HCT116 (cell line): ENCODE measurements around the gene C20orf96. TPM values are rescaled to one million over a fixed set of nuclear protein-coding genes. Genes with fewer than 3 reads are reported as not detected.

ENCODE experiments used
- ATAC-seq: fragments of 200-7000 bp; cut with Tn5 transposase; 2 replicates; pipeline ENCODE4 v1.9.1; 2020; ENCODE audit warnings: mild to moderate bottlenecking, moderate library complexity
- BruUV-seq: library from RNA; stranded (reverse); fragments of 400-500 nt; replicated peaks from 2 replicates; lab custom pipeline; 2021; lab: Mats Ljungman, UMichigan
- CTCF ChIA-PET: fragments of 300-600 bp; sonication (Branson Sonifier 250); formaldehyde crosslinking; loops from one replicate; lab custom pipeline; 2021; ENCODE audit warnings: antibody characterized with exemption; lab: Charles Lee
- POLR2A ChIA-PET: fragments of 300-600, 350-600 bp; sonication (Branson Sonifier 250); formaldehyde crosslinking; loops from one replicate; lab custom pipeline; 2021; ENCODE audit warnings: antibody characterized with exemption; lab: Charles Lee
- RAD21 ChIA-PET, 2 experiments: fragments of 300-600 bp; sonication (Branson Sonifier 250); formaldehyde crosslinking; loops; one replicate each; lab custom pipeline; 2023; ENCODE audit warnings: low total read pairs in 2 of 2; ENCODE audit not compliant: uncharacterized antibody in 2 of 2, unreplicated experiment in 2 of 2, low non-redundant PET in 1 of 2; lab: Charles Lee
- DNase-seq: peaks from one replicate; pipeline ENCODE4 v3.0.0-alpha.2; 2010; ENCODE audit warnings: low read depth, low spot score
- H2AFZ ChIP-seq: fragments of 200-600 bp; shearing (Covaris generic), sonication (generic); 2 replicates; pipeline ENCODE4 v1.6.1; 2017; ENCODE audit warnings: low read depth, mixed run types, mixed read lengths, antibody characterized with exemption, low read length; ENCODE audit not compliant: poor library complexity, severe bottlenecking
- H3K27ac ChIP-seq: 2 replicates; pipeline ENCODE4 v1.5.1; 2012; ENCODE audit warnings: low read depth, low read length
- H3K27me3 ChIP-seq: fragments of 200-600 bp; sonication (generic); 2 replicates; pipeline ENCODE4 v1.6.1; 2016; ENCODE audit warnings: mixed run types, low read length, mixed read lengths; ENCODE audit not compliant: insufficient read depth
- H3K36me3 ChIP-seq, 2 experiments: fragments of 200-500 bp in 1 of 2; fragments of 200-600 bp in 1 of 2; sonication (Bioruptor generic) in 1 of 2; sonication (generic) in 1 of 2; 2 replicates each; pipeline versions ENCODE4 v1.5.1 to v1.6.1; 2014 to 2016; ENCODE audit warnings: low read length in 2 of 2, inconsistent platforms in 1 of 2, mixed read lengths in 1 of 2, mixed run types in 1 of 2; ENCODE audit not compliant: insufficient read depth in 2 of 2, control insufficient read depth in 1 of 2
- H3K4me1 ChIP-seq, 2 experiments: fragments of 200-600 bp in 1 of 2; sonication (generic) in 1 of 2; 2 replicates each; pipeline versions ENCODE4 v1.5.1 to v1.6.1; 2012 to 2017; ENCODE audit warnings: low read length in 2 of 2, inconsistent platforms in 1 of 2, mild to moderate bottlenecking in 1 of 2, mixed read lengths in 1 of 2, mixed run types in 1 of 2, moderate library complexity in 1 of 2; ENCODE audit not compliant: insufficient read depth in 2 of 2, control insufficient read depth in 1 of 2
- H3K4me2 ChIP-seq: fragments of 200-600 bp; sonication (generic); 2 replicates; pipeline ENCODE4 v1.6.1; 2017; ENCODE audit warnings: mixed run types, low read length, mixed read lengths
- H3K4me3 ChIP-seq, 2 experiments: fragments of 200-600 bp in 1 of 2; sonication (generic) in 1 of 2; replicated peaks in 1 of 2; 2 replicates each; pipeline ENCODE4 v1.5.1; 2011 to 2016; ENCODE audit warnings: low read length in 2 of 2, control low read depth in 1 of 2, low read depth in 1 of 2, mild to moderate bottlenecking in 1 of 2, mixed read lengths in 1 of 2, mixed run types in 1 of 2
- H3K79me2 ChIP-seq: fragments of 200-600 bp; sonication (generic); 2 replicates; pipeline ENCODE4 v1.6.1; 2017; ENCODE audit warnings: mild to moderate bottlenecking, mixed run types, low read length, moderate library complexity, mixed read lengths; ENCODE audit not compliant: insufficient read depth
- H3K9ac ChIP-seq: fragments of 200-600 bp; sonication (generic); 2 replicates; pipeline ENCODE4 v1.6.1; 2016; ENCODE audit warnings: low read length, mixed read lengths
- H3K9me2 ChIP-seq: fragments of 200-600 bp; sonication (generic), shearing (Covaris generic); 2 replicates; pipeline ENCODE4 v1.6.1; 2017; ENCODE audit warnings: mixed run types, mild to moderate bottlenecking, moderate library complexity; ENCODE audit not compliant: insufficient read depth
- H3K9me3 ChIP-seq, 2 experiments: fragments of 200-500 bp in 1 of 2; fragments of 200-600 bp in 1 of 2; sonication (Bioruptor generic) in 1 of 2; sonication (generic) in 1 of 2; 2 replicates each; pipeline ENCODE4 v1.6.1; 2014 to 2017; ENCODE audit warnings: low read length in 2 of 2, mixed read lengths in 2 of 2, inconsistent platforms in 1 of 2, low read depth in 1 of 2, mild to moderate bottlenecking in 1 of 2, mixed run types in 1 of 2, moderate library complexity in 1 of 2; ENCODE audit not compliant: control insufficient read depth in 1 of 2, insufficient read depth in 1 of 2
- H4K20me1 ChIP-seq: fragments of 200-600 bp; sonication (generic), shearing (Covaris generic); 2 replicates; pipeline ENCODE4 v1.6.1; 2017; ENCODE audit warnings: mixed run types, mild to moderate bottlenecking, moderate library complexity; ENCODE audit not compliant: insufficient read depth
- CBX3 ChIP-seq: IDR thresholded peaks from 2 replicates; pipeline ENCODE4 v1.6.1; 2012; ENCODE audit warnings: low read depth
- CEBPB ChIP-seq: IDR thresholded peaks from 2 replicates; pipeline ENCODE4 v1.6.1; 2012; ENCODE audit warnings: low read depth
- EGR1 ChIP-seq: IDR thresholded peaks from 2 replicates; pipeline ENCODE4 v1.6.1; 2012; ENCODE audit warnings: low read depth
- EZH2phosphoT487 ChIP-seq: fragments of 200-600 bp; IDR thresholded peaks from 2 replicates; pipeline ENCODE4 v1.6.1; 2018; ENCODE audit warnings: antibody characterized with exemption, borderline replicate concordance
- JUND ChIP-seq: IDR thresholded peaks from 2 replicates; pipeline ENCODE4 v1.6.1; 2012
- POLR2A ChIP-seq: IDR thresholded peaks from 2 replicates; pipeline ENCODE4 v1.7.0; 2011; ENCODE audit warnings: borderline replicate concordance; ENCODE audit not compliant: insufficient read depth, insufficient read length; ENCODE audit errors: extremely low read depth
- POLR2AphosphoS5 ChIP-seq: IDR thresholded peaks from 2 replicates; pipeline ENCODE4 v1.6.1; 2011; ENCODE audit warnings: mild to moderate bottlenecking, low read depth, low read length, moderate library complexity
- RAD21 ChIP-seq: IDR thresholded peaks from 2 replicates; pipeline ENCODE4 v1.6.1; 2012; ENCODE audit warnings: low read depth, mild to moderate bottlenecking
- SIN3A ChIP-seq: IDR thresholded peaks from 2 replicates; pipeline ENCODE4 v1.6.1; 2012; ENCODE audit warnings: low read depth
- SRF ChIP-seq: IDR thresholded peaks from 2 replicates; pipeline ENCODE4 v1.6.1; 2012; ENCODE audit warnings: low read depth
- YY1 ChIP-seq: IDR thresholded peaks from 2 replicates; pipeline ENCODE4 v1.6.1; 2011; ENCODE audit warnings: low read length, low read depth, moderate library complexity, mild to moderate bottlenecking; ENCODE audit not compliant: insufficient replicate concordance; ENCODE audit errors: extremely low read depth
- ZFX ChIP-seq: fragments of 450-650 bp; IDR thresholded peaks from 2 replicates; pipeline ENCODE4 v1.6.1; 2017
- ZNF274 ChIP-seq: fragments of 200-500 bp; sonication (Bioruptor generic); IDR thresholded peaks from 2 replicates; pipeline ENCODE4 v1.6.1; 2014; ENCODE audit warnings: mild to moderate bottlenecking, low read depth, low read length, inconsistent platforms
- intact Hi-C: fragments of 100-400 bp; cut with micrococcal nuclease; formaldehyde crosslinking; loops from 2 replicates; pipeline ENCODE4 v1.10.0; 2022
- total RNA-seq: library from RNA; stranded (reverse); gene quantifications from one replicate; pipeline ENCODE4 v1.2.1, GENCODE V29; 2021; ENCODE audit not compliant: unreplicated experiment
- TF ChIP-seq, protein P1 (sequence below): IDR thresholded peaks from 2 replicates; pipeline ENCODE4 v1.6.1; 2012; ENCODE audit warnings: low read depth
- TF ChIP-seq, protein P2 (sequence below): IDR thresholded peaks from 2 replicates; pipeline ENCODE4 v1.6.1; 2012
- TF ChIP-seq, protein P3 (sequence below): IDR thresholded peaks from 2 replicates; pipeline ENCODE4 v1.6.1; 2011; ENCODE audit warnings: mild to moderate bottlenecking, low read length, moderate library complexity; ENCODE audit not compliant: insufficient replicate concordance; ENCODE audit errors: extremely low read depth
- TF ChIP-seq, protein P4 (sequence below), 3 experiments: fragments of 200-600 bp in 1 of 3; sonication (generic) in 1 of 3; IDR thresholded peaks in 2 of 3; conservative IDR thresholded peaks in 1 of 3; 2 replicates each; pipeline ENCODE4 v1.5.1; 2012 to 2017; ENCODE audit warnings: low read depth in 2 of 3, low read length in 2 of 3, antibody characterized with exemption in 1 of 3, borderline replicate concordance in 1 of 3, control low read depth in 1 of 3, mild to moderate bottlenecking in 1 of 3, mixed read lengths in 1 of 3, mixed run types in 1 of 3, moderate library complexity in 1 of 3; ENCODE audit not compliant: insufficient read depth in 1 of 3

Gene C20orf96
- total RNA-seq, 1 experiment from 2014 or later: 22.1 TPM

DNA sequence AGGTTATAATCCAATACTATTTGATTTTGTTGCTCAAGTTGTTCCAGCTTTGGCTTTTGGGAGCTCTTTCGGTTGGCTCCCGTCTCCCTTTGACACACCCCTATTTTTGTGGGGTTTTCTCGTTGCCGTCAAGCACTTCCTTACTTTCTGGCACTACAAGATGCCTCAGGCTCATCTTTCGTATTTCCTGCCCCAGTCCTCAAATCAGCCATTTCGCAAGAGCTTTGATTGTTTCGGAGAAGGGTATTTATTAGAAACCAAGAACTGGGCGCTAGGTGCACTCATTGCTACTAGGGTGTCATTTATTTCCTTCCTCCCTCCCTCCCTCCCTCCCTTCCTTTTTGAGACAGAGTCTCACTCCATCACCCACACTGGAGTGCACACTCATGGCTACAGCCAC, 21.5 kb upstream of the C20orf96 start (continued):
- TF ChIP-seq, protein P1, sequence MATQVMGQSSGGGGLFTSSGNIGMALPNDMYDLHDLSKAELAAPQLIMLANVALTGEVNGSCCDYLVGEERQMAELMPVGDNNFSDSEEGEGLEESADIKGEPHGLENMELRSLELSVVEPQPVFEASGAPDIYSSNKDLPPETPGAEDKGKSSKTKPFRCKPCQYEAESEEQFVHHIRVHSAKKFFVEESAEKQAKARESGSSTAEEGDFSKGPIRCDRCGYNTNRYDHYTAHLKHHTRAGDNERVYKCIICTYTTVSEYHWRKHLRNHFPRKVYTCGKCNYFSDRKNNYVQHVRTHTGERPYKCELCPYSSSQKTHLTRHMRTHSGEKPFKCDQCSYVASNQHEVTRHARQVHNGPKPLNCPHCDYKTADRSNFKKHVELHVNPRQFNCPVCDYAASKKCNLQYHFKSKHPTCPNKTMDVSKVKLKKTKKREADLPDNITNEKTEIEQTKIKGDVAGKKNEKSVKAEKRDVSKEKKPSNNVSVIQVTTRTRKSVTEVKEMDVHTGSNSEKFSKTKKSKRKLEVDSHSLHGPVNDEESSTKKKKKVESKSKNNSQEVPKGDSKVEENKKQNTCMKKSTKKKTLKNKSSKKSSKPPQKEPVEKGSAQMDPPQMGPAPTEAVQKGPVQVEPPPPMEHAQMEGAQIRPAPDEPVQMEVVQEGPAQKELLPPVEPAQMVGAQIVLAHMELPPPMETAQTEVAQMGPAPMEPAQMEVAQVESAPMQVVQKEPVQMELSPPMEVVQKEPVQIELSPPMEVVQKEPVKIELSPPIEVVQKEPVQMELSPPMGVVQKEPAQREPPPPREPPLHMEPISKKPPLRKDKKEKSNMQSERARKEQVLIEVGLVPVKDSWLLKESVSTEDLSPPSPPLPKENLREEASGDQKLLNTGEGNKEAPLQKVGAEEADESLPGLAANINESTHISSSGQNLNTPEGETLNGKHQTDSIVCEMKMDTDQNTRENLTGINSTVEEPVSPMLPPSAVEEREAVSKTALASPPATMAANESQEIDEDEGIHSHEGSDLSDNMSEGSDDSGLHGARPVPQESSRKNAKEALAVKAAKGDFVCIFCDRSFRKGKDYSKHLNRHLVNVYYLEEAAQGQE: no peak
- TF ChIP-seq, protein P2, sequence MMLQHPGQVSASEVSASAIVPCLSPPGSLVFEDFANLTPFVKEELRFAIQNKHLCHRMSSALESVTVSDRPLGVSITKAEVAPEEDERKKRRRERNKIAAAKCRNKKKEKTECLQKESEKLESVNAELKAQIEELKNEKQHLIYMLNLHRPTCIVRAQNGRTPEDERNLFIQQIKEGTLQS: no peak
- TF ChIP-seq YY1 (no peak), SRF (no peak), RAD21 (no peak)
- TF ChIP-seq, all 23 proteins: peak for 0

DNA sequence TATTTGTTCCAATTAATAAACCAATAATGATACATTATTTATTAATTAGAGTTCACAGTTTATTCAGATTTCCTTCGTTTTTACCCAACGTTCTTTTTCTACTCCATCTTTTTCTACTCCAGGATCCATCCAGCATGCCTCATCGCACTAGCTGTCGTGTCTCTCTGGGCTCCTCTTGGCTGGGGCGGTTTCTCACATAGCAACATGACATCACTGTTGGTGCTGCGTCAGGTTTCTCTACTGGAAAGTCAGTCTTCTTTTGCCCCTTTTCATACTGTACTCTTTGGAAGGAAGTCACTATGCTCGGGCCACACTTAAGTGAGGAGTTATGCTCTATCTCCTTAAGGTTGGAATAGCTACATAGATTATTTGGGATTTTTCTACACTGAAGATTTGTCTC, 21.1 kb upstream of the C20orf96 start:
- Histone ChIP-seq H3K79me2 (no peaks in the 10 kb centered on the region), H2AFZ (no peak overlapping the region), H3K36me3 (no peaks in the 10 kb centered on the region), H3K4me2 (no peak overlapping the region), H3K27ac (no peak overlapping the region), H3K9me2 (no peaks in the 10 kb centered on the region), H3K9ac (no peak overlapping the region), H4K20me1 (no peaks in the 10 kb centered on the region), H3K9me3 (no peaks in the 10 kb centered on the region), H3K4me1 (peaks cover 0 to 12% of the 10 kb centered on the region in 2 experiments; a peak in 2 of 4 replicates), H3K27me3 (no peaks in the 10 kb centered on the region), H3K4me3 (no peak overlapping the region)
- CTCF ChIA-PET: no interaction called here
- ATAC-seq: no peak
- POLR2A ChIA-PET: no interaction called here
- no TSS peak for BruUV-seq
- DNase-seq: no peak
- RAD21 ChIA-PET: no interaction called here
- TF ChIP-seq SIN3A (no peak), ZNF274 (no peak), ZFX (no peak), JUND (no peak), CEBPB (no peak), POLR2AphosphoS5 (no peak), EGR1 (no peak), CBX3 (no peak), EZH2phosphoT487 (no peak), POLR2A (no peak)
- TF ChIP-seq, protein P3, sequence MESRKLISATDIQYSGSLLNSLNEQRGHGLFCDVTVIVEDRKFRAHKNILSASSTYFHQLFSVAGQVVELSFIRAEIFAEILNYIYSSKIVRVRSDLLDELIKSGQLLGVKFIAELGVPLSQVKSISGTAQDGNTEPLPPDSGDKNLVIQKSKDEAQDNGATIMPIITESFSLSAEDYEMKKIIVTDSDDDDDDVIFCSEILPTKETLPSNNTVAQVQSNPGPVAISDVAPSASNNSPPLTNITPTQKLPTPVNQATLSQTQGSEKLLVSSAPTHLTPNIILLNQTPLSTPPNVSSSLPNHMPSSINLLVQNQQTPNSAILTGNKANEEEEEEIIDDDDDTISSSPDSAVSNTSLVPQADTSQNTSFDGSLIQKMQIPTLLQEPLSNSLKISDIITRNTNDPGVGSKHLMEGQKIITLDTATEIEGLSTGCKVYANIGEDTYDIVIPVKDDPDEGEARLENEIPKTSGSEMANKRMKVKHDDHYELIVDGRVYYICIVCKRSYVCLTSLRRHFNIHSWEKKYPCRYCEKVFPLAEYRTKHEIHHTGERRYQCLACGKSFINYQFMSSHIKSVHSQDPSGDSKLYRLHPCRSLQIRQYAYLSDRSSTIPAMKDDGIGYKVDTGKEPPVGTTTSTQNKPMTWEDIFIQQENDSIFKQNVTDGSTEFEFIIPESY: no peak
- TF ChIP-seq, protein P4, sequence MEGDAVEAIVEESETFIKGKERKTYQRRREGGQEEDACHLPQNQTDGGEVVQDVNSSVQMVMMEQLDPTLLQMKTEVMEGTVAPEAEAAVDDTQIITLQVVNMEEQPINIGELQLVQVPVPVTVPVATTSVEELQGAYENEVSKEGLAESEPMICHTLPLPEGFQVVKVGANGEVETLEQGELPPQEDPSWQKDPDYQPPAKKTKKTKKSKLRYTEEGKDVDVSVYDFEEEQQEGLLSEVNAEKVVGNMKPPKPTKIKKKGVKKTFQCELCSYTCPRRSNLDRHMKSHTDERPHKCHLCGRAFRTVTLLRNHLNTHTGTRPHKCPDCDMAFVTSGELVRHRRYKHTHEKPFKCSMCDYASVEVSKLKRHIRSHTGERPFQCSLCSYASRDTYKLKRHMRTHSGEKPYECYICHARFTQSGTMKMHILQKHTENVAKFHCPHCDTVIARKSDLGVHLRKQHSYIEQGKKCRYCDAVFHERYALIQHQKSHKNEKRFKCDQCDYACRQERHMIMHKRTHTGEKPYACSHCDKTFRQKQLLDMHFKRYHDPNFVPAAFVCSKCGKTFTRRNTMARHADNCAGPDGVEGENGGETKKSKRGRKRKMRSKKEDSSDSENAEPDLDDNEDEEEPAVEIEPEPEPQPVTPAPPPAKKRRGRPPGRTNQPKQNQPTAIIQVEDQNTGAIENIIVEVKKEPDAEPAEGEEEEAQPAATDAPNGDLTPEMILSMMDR (IDR thresholded peaks at IDR 0.05 in 2 of 3, conservative IDR thresholded peaks at IDR 0.05 in 1 of 3; ENCODE audit: borderline replicate concordance in 1 of 3, insufficient read depth in 1 of 3, low read depth in 2 of 3, low read length in 2 of 3): no peak
- intact Hi-C loops: no loop called here
